SU-DHL-6 (cell line): ENCODE results near the gene NEK3.

ENCODE experiments used
- H2AFZ ChIP-seq: fragments of 200-600 bp; sonication (generic); 2 replicates; pipeline ENCODE4 v1.6.1; 2014; ENCODE audit warnings: low read depth, mild to moderate bottlenecking, moderate library complexity, mixed read lengths, antibody characterized with exemption, low read length; ENCODE audit not compliant: severe bottlenecking
- H3F3A ChIP-seq: fragments of 200-600 bp; shearing (Covaris generic); 2 replicates; pipeline ENCODE4 v1.6.0; 2016; ENCODE audit warnings: antibody characterized with exemption, mild to moderate bottlenecking; ENCODE audit not compliant: insufficient read depth
- H3K27ac ChIP-seq: fragments of 200-600 bp; sonication (generic); 2 replicates; pipeline ENCODE4 v1.5.1; 2016; ENCODE audit warnings: low read depth, mild to moderate bottlenecking, low read length, moderate library complexity, mixed read lengths
- H3K27me3 ChIP-seq: fragments of 200-600 bp; sonication (generic), shearing (Covaris generic); 2 replicates; pipeline ENCODE4 v1.6.0; 2014; ENCODE audit warnings: mild to moderate bottlenecking, low read length
- H3K36me3 ChIP-seq: fragments of 200-600 bp; sonication (generic); 2 replicates; pipeline ENCODE4 v1.6.1; 2014; ENCODE audit warnings: mild to moderate bottlenecking, low read length, mixed read lengths
- H3K4me2 ChIP-seq: fragments of 300-600, 200-600 bp; shearing (Covaris generic), sonication (generic); 2 replicates; pipeline ENCODE4 v1.6.0; 2014; ENCODE audit warnings: low read length, low read depth, mild to moderate bottlenecking; ENCODE audit not compliant: poor library complexity, severe bottlenecking
- H3K4me3 ChIP-seq: fragments of 200-600 bp; sonication (generic); 2 replicates; pipeline ENCODE4 v1.5.1; 2014; ENCODE audit warnings: antibody characterized with exemption, low read length, mild to moderate bottlenecking, mixed read lengths; ENCODE audit not compliant: insufficient read depth, poor library complexity, severe bottlenecking
- H3K79me2 ChIP-seq: fragments of 200-600 bp; sonication (generic); 2 replicates; pipeline ENCODE4 v1.6.1; 2014; ENCODE audit warnings: mild to moderate bottlenecking, low read length, moderate library complexity; ENCODE audit not compliant: insufficient read depth
- H3K9ac ChIP-seq: fragments of 200-600 bp; sonication (generic); 2 replicates; pipeline ENCODE4 v1.7.0; 2014; ENCODE audit warnings: mild to moderate bottlenecking, low read length
- H3K9me2 ChIP-seq: fragments of 200-600 bp; sonication (generic); replicated peaks from 2 replicates; pipeline ENCODE4 v1.6.1; 2014; ENCODE audit warnings: low read length; ENCODE audit not compliant: insufficient read depth
- H3K9me3 ChIP-seq: fragments of 200-600 bp; sonication (generic); 2 replicates; pipeline ENCODE4 v1.6.1; 2014; ENCODE audit warnings: low read length, mixed read lengths; ENCODE audit not compliant: insufficient read depth
- H4K20me1 ChIP-seq: fragments of 200-600 bp; sonication (generic); 2 replicates; pipeline ENCODE4 v1.6.1; 2014; ENCODE audit warnings: low read depth, mild to moderate bottlenecking, antibody characterized with exemption, low read length, moderate library complexity, mixed read lengths
- CTCF ChIP-seq: fragments of 200-600 bp; sonication (generic); IDR thresholded peaks from one replicate; pipeline ENCODE4 v1.5.1; 2017; ENCODE audit warnings: antibody characterized with exemption, mild to moderate bottlenecking, low read length, moderate library complexity; ENCODE audit not compliant: insufficient read depth, poor library complexity, severe bottlenecking
- EZH2phosphoT487 ChIP-seq: fragments of 200-600 bp; sonication (generic), shearing (Covaris generic); conservative IDR thresholded peaks from 2 replicates; pipeline ENCODE4 v1.6.1; 2018; ENCODE audit warnings: mild to moderate bottlenecking, antibody characterized with exemption, low read length, moderate library complexity, mixed read lengths

NEK3 gene

GRCh38 chr13:52127378-52127777 is 32.0 kb downstream of the NEK3 start:
- Histone ChIP-seq H3K4me3 (no peak overlapping the region), H3K36me3 (no peaks in the 10 kb centered on the region), H3K9me2 (no peaks in the 10 kb centered on the region), H2AFZ (no peak overlapping the region), H3F3A (no peaks in the 10 kb centered on the region), H3K27ac (no peak overlapping the region), H3K9ac (no peak overlapping the region), H3K79me2 (no peaks in the 10 kb centered on the region), H3K4me2 (no peak overlapping the region), H3K9me3 (no peaks in the 10 kb centered on the region), H3K27me3 (no peaks in the 10 kb centered on the region), H4K20me1 (no peaks in the 10 kb centered on the region)
- TF ChIP-seq EZH2phosphoT487 (no peak), CTCF (no peak)

GRCh38 chr13:52125547-52125946 is 33.9 kb downstream of the NEK3 start:
- Histone ChIP-seq H3K9me3 (no peaks in the 10 kb centered on the region), H3K9me2 (no peaks in the 10 kb centered on the region), H3K9ac (no peak overlapping the region), H3K36me3 (no peaks in the 10 kb centered on the region), H4K20me1 (no peaks in the 10 kb centered on the region), H3K79me2 (no peaks in the 10 kb centered on the region), H3K4me3 (no peak overlapping the region), H3K4me2 (no peak overlapping the region), H3F3A (no peaks in the 10 kb centered on the region), H3K27ac (no peak overlapping the region), H3K27me3 (no peaks in the 10 kb centered on the region), H2AFZ (no peak overlapping the region)
- no peak for TF ChIP-seq CTCF
- no peak for TF ChIP-seq EZH2phosphoT487

GRCh38 chr13:52118595-52118994 is 40.8 kb downstream of the NEK3 start:
- no peak overlapping the region for H3K4me3 ChIP-seq

More at GRCh38 chr13:52118595-52118994, 40.8 kb downstream of the NEK3 start:
- TF ChIP-seq CTCF (no peak), EZH2phosphoT487 (no peak)
- H3K9me2 ChIP-seq: no peaks in the 10 kb centered on the region
- no peaks in the 10 kb centered on the region for H4K20me1 ChIP-seq
- H3F3A ChIP-seq: no peaks in the 10 kb centered on the region
- no peak overlapping the region for H3K27ac ChIP-seq
- no peaks in the 10 kb centered on the region for H3K79me2 ChIP-seq
- H2AFZ ChIP-seq: no peak overlapping the region
- no peak overlapping the region for H3K4me2 ChIP-seq
- no peaks in the 10 kb centered on the region for H3K36me3 ChIP-seq
- no peak overlapping the region for H3K9ac ChIP-seq
- no peaks in the 10 kb centered on the region for H3K27me3 ChIP-seq
- H3K9me3 ChIP-seq: no peaks in the 10 kb centered on the region
